Loucy (cell line): Measurements from ENCODE around the gene APBB1.

Experiments
- H2AFZ ChIP-seq: fragments of 200-600 bp; sonication (generic); 2 replicates; pipeline ENCODE4 v1.6.0; 2016; ENCODE audit warnings: antibody characterized with exemption, mild to moderate bottlenecking, low read length, moderate library complexity
- H3F3A ChIP-seq: fragments of 200-600 bp; 2 replicates; pipeline ENCODE4 v1.6.0; 2016; ENCODE audit warnings: antibody characterized with exemption, low read depth, mild to moderate bottlenecking
- H3K27me3 ChIP-seq: fragments of 200-600 bp; sonication (generic); 2 replicates; pipeline ENCODE4 v1.6.1; 2014; ENCODE audit warnings: low read length, mild to moderate bottlenecking; ENCODE audit not compliant: insufficient read depth, poor library complexity, severe bottlenecking
- H3K36me3 ChIP-seq: fragments of 200-600 bp; sonication (generic); 2 replicates; pipeline ENCODE4 v1.6.1; 2016; ENCODE audit warnings: low read length; ENCODE audit not compliant: insufficient read depth
- H3K4me1 ChIP-seq: fragments of 200-600 bp; sonication (generic); 2 replicates; pipeline ENCODE4 v1.5.1; 2014; ENCODE audit warnings: low read length, mild to moderate bottlenecking; ENCODE audit not compliant: insufficient read depth, poor library complexity, severe bottlenecking
- H3K4me2 ChIP-seq: fragments of 200-600 bp; sonication (generic); 2 replicates; pipeline ENCODE4 v1.6.0; 2014; ENCODE audit warnings: antibody characterized with exemption, low read length, low read depth, mild to moderate bottlenecking; ENCODE audit not compliant: poor library complexity, severe bottlenecking
- H3K4me3 ChIP-seq: fragments of 200-600 bp; sonication (generic); 2 replicates; pipeline ENCODE4 v1.5.1; 2014; ENCODE audit warnings: low read length, mild to moderate bottlenecking, mixed read lengths; ENCODE audit not compliant: poor library complexity, severe bottlenecking
- H3K79me2 ChIP-seq: fragments of 200-600 bp; sonication (generic); 2 replicates; pipeline ENCODE4 v1.6.1; 2014; ENCODE audit warnings: low read length; ENCODE audit not compliant: insufficient read depth
- H3K9ac ChIP-seq: fragments of 200-600 bp; sonication (generic); 2 replicates; pipeline ENCODE4 v1.6.0; 2014; ENCODE audit warnings: mild to moderate bottlenecking, low read depth, low read length, moderate library complexity; ENCODE audit not compliant: poor library complexity, severe bottlenecking
- H3K9me2 ChIP-seq: fragments of 200-600 bp; sonication (generic); replicated peaks from 2 replicates; pipeline ENCODE4 v1.6.1; 2016; ENCODE audit warnings: low read depth, low read length, mixed read lengths
- H3K9me3 ChIP-seq: fragments of 200-600 bp; sonication (generic); 2 replicates; pipeline ENCODE4 v1.6.1; 2014; ENCODE audit warnings: mild to moderate bottlenecking, antibody characterized with exemption, low read length, low read depth; ENCODE audit not compliant: insufficient read depth
- H4K20me1 ChIP-seq: fragments of 200-600 bp; sonication (generic); 2 replicates; pipeline ENCODE4 v1.6.0; 2014; ENCODE audit warnings: antibody characterized with exemption, low read length, mild to moderate bottlenecking; ENCODE audit not compliant: insufficient read depth, poor library complexity, severe bottlenecking
- CTCF ChIP-seq: fragments of 200-600 bp; sonication (generic); conservative IDR thresholded peaks from 2 replicates; pipeline ENCODE4 v1.5.1; 2014; ENCODE audit warnings: mild to moderate bottlenecking, antibody characterized with exemption, low read length
- EZH2phosphoT487 ChIP-seq: fragments of 200-600 bp; IDR thresholded peaks from 2 replicates; pipeline ENCODE4 v1.6.1; 2018; ENCODE audit warnings: antibody characterized with exemption, mild to moderate bottlenecking, moderate library complexity, borderline replicate concordance

APBB1 gene

GRCh38 chr11:6457581-6458320, 38.9 kb upstream of the APBB1 start:
- H3K4me1 ChIP-seq, result no peaks in the 10 kb centered on the region
- no peak overlapping the region for H3K4me3 ChIP-seq
- no peak overlapping the region for H3K4me2 ChIP-seq
- H3K9me2 ChIP-seq, result no peaks in the 10 kb centered on the region
- TF ChIP-seq CTCF (no peak), EZH2phosphoT487 (no peak)
- no peak overlapping the region for H2AFZ ChIP-seq
- H3K36me3 ChIP-seq, result peaks cover 9% of the 10 kb centered on the region; the same call in 1 of the 2 replicates
- H4K20me1 ChIP-seq, result no peaks in the 10 kb centered on the region
- H3K27me3 ChIP-seq, result no peaks in the 10 kb centered on the region
- H3K9ac ChIP-seq, result no peak overlapping the region
- H3K9me3 ChIP-seq, result no peaks in the 10 kb centered on the region
- H3K79me2 ChIP-seq, result no peaks in the 10 kb centered on the region
- no peaks in the 10 kb centered on the region for H3F3A ChIP-seq

GRCh38 chr11:6456361-6457073, 37.6 kb upstream of the APBB1 start:
- no peak overlapping the region for H2AFZ ChIP-seq
- no peaks in the 10 kb centered on the region for H3F3A ChIP-seq
- H3K4me3 ChIP-seq, result no peak overlapping the region
- no peaks in the 10 kb centered on the region for H4K20me1 ChIP-seq
- no peaks in the 10 kb centered on the region for H3K27me3 ChIP-seq
- H3K79me2 ChIP-seq, result no peaks in the 10 kb centered on the region
- H3K4me2 ChIP-seq, result no peak overlapping the region
- H3K9me3 ChIP-seq, result no peaks in the 10 kb centered on the region
- no peaks in the 10 kb centered on the region for H3K4me1 ChIP-seq
- TF ChIP-seq EZH2phosphoT487, result no peak
- no peak for TF ChIP-seq CTCF
- no peaks in the 10 kb centered on the region for H3K9me2 ChIP-seq
- peaks cover 9% of the 10 kb centered on the region; the same call in 1 of the 2 replicates for H3K36me3 ChIP-seq
- no peak overlapping the region for H3K9ac ChIP-seq

GRCh38 chr11:6455070-6455469, 36.2 kb upstream of the APBB1 start:
- H3K9me3 ChIP-seq, result no peaks in the 10 kb centered on the region
- H3K79me2 ChIP-seq, result no peaks in the 10 kb centered on the region
- H3K4me1 ChIP-seq, result no peaks in the 10 kb centered on the region
- no peak overlapping the region for H3K9ac ChIP-seq
- H3K4me2 ChIP-seq, result no peak overlapping the region
- no peak for TF ChIP-seq EZH2phosphoT487
- TF ChIP-seq CTCF, result no peak
- H3K36me3 ChIP-seq, result peaks cover 9% of the 10 kb centered on the region; the same call in 1 of the 2 replicates
- H3K9me2 ChIP-seq, result no peaks in the 10 kb centered on the region
- H4K20me1 ChIP-seq, result no peaks in the 10 kb centered on the region
- H3K27me3 ChIP-seq, result no peaks in the 10 kb centered on the region
- H2AFZ ChIP-seq, result no peak overlapping the region
- H3F3A ChIP-seq, result no peaks in the 10 kb centered on the region
- H3K4me3 ChIP-seq, result no peak overlapping the region
